Measurements from ENCODE around the gene ZNF182.

DNA sequence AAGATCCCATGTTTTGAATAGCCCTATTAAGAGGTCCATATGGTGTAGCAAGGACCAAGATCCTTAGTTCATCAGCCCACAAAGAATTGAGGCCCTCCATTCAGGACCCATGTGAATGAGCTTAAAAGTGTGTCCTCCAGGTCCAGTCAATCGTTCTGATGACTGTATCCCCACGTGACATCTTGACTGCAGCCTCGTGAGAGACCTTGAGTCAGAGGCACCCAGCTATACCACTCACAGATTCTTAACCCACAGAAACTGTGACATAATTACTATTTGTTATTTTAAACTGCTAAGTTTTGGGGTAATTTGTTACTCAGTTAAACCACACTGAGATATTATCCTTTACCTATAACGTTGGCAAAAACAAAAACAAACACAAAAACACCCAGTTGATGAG is 62.4 kb downstream of the ZNF182 start:
- TF ChIP-seq, protein P1, sequence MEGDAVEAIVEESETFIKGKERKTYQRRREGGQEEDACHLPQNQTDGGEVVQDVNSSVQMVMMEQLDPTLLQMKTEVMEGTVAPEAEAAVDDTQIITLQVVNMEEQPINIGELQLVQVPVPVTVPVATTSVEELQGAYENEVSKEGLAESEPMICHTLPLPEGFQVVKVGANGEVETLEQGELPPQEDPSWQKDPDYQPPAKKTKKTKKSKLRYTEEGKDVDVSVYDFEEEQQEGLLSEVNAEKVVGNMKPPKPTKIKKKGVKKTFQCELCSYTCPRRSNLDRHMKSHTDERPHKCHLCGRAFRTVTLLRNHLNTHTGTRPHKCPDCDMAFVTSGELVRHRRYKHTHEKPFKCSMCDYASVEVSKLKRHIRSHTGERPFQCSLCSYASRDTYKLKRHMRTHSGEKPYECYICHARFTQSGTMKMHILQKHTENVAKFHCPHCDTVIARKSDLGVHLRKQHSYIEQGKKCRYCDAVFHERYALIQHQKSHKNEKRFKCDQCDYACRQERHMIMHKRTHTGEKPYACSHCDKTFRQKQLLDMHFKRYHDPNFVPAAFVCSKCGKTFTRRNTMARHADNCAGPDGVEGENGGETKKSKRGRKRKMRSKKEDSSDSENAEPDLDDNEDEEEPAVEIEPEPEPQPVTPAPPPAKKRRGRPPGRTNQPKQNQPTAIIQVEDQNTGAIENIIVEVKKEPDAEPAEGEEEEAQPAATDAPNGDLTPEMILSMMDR (IDR thresholded peaks at IDR 0.05), result no peak
- TF ChIP-seq POLR2A (IDR thresholded peaks at IDR 0.05), result no peak
- TF ChIP-seq POLR2AphosphoS5 (IDR thresholded peaks at IDR 0.05), result no peak
